ENCODE measurements around the gene C1orf167.

DNA sequence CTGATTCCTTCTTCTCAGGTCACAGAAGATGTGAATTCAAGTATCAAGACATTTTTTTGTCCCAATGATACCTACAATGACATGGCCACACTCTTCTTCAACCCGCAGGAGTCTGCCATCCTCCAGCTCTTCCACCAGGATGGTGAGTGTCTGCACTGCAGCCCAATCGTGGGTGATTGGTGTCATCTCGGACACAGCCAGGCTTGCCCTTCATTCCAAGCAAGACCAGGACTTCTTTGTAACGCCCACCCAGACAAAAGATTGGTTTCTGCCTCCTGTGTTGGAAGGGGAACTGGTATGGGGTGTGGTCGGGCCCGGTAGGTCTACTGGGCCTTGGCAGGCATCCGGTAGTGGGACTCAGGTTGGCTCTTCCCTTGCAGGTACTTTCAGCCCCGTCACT lies 71.5 kb downstream of the C1orf167 start:
- TF ChIP-seq, protein P1, sequence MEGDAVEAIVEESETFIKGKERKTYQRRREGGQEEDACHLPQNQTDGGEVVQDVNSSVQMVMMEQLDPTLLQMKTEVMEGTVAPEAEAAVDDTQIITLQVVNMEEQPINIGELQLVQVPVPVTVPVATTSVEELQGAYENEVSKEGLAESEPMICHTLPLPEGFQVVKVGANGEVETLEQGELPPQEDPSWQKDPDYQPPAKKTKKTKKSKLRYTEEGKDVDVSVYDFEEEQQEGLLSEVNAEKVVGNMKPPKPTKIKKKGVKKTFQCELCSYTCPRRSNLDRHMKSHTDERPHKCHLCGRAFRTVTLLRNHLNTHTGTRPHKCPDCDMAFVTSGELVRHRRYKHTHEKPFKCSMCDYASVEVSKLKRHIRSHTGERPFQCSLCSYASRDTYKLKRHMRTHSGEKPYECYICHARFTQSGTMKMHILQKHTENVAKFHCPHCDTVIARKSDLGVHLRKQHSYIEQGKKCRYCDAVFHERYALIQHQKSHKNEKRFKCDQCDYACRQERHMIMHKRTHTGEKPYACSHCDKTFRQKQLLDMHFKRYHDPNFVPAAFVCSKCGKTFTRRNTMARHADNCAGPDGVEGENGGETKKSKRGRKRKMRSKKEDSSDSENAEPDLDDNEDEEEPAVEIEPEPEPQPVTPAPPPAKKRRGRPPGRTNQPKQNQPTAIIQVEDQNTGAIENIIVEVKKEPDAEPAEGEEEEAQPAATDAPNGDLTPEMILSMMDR (IDR thresholded peaks at IDR 0.05): no peak
- TF ChIP-seq POLR2AphosphoS5 (IDR thresholded peaks at IDR 0.05; ENCODE audit: insufficient read depth in 1 of 2, low read depth in 1 of 2): no peak
- no peak for TF ChIP-seq POLR2A (IDR thresholded peaks at IDR 0.05)
